ENCODE results near the gene CD164.
"Not testable (repeated sequence)": the region's sequence is repeated elsewhere in the genome, so short reads cannot be mapped to it uniquely, and the experiment has no call there.

Gene CD164

DNA sequence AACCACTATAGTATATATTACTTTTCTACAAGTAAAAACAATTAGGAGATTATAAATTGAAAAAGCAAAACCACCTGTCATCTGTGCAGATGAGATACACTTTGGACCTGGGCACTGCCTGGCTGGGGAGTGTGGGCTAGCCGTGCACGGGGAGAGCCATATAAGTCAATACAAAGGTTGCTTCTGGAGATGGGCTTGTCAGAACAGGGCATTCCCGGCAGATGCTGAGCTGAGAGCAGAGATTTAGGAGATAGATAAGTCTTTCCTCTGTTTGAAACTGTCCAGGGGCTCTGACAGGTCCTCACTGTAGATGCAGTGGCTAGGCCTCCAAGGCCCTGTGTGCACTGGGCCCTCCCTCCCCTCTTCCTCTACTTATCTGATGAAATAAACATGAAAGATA lies 34.5 kb downstream of the CD164 start:
- no peaks in the 10 kb centered on the region for H3K9me3 ChIP-seq (ENCODE audit: control insufficient read depth in 5 of 5, low read length in 5 of 5)
- H3K4me3 ChIP-seq (ENCODE audit: low read depth in 1 of 5, low read length in 5 of 5): no peak overlapping the region
- no peak overlapping the region for H3K27ac ChIP-seq (ENCODE audit: low read depth, low read length)
- H3K4me1 ChIP-seq (ENCODE audit: control insufficient read depth in 5 of 5, insufficient read depth in 5 of 5, low read length in 5 of 5): peaks cover 2 to 46% (median 30%) of the 10 kb centered on the region in 5 donors
- H3K9ac ChIP-seq (ENCODE audit: low read length in 5 of 5): no peak overlapping the region
- H3K36me3 ChIP-seq (ENCODE audit: control insufficient read depth in 5 of 5, insufficient read depth in 5 of 5, low read length in 5 of 5): no peaks in the 10 kb centered on the region
- no peaks in the 10 kb centered on the region for H3K27me3 ChIP-seq (ENCODE audit: control insufficient read depth in 5 of 5, insufficient read depth in 4 of 5, low read length in 5 of 5)

DNA sequence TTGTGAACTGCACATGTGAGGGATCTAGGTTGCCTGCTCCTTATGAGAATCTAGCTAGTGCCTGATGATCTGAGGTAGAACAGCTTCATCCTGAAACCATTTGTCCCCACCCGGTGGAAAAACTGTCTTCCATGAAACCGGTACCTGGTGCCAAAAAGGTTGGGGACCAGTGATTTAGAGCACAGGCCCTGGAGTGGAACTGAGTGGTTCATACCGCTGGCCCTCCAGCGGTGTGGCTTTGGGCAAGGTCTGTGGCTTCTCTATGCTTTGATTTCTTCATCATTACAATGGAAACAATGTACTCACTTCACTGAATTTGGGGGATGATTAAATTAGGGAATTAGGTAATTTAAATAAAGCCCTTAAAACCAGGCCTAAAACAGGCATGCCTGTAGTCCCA lies 36.3 kb downstream of the CD164 start:
- Histone ChIP-seq H3K4me3 (ENCODE audit: low read depth in 1 of 5, low read length in 5 of 5) (no peak overlapping the region), H3K9ac (ENCODE audit: low read length in 5 of 5) (no peak overlapping the region), H3K9me3 (ENCODE audit: control insufficient read depth in 5 of 5, low read length in 5 of 5) (no peaks in the 10 kb centered on the region), H3K27ac (ENCODE audit: low read depth, low read length) (no peak overlapping the region), H3K27me3 (ENCODE audit: control insufficient read depth in 5 of 5, insufficient read depth in 4 of 5, low read length in 5 of 5) (no peaks in the 10 kb centered on the region), H3K4me1 (ENCODE audit: control insufficient read depth in 5 of 5, insufficient read depth in 5 of 5, low read length in 5 of 5) (peaks cover 3 to 40% (median 25%) of the 10 kb centered on the region in 5 donors), H3K36me3 (ENCODE audit: control insufficient read depth in 5 of 5, insufficient read depth in 5 of 5, low read length in 5 of 5) (no peaks in the 10 kb centered on the region)

DNA sequence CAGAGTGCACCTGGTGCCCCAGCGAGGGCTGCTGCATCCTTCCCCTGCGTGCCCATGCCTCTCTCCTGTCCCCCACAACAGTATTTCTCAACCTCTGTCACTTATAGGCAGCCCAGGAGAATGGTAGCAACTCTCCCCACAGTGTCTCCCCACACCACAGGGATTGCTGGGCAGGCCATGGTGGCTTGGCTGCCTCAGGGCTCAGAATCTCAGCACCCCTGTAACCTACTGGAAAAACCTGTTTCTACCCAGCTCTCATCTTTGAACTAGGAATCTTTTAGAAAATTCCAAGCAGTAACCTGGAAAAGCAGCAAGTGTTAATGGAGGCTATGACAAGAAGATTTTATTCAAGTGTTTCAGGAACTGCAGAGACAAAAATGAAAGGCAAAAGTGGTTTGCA lies 38.0 kb downstream of the CD164 start:
- H3K9me3 ChIP-seq (ENCODE audit: control insufficient read depth in 5 of 5, low read length in 5 of 5): no peaks in the 10 kb centered on the region
- no peak overlapping the region for H3K9ac ChIP-seq (ENCODE audit: low read length in 5 of 5)
- peaks cover 4 to 27% (median 15%) of the 10 kb centered on the region in 5 donors for H3K4me1 ChIP-seq (ENCODE audit: control insufficient read depth in 5 of 5, insufficient read depth in 5 of 5, low read length in 5 of 5)
- no peaks in the 10 kb centered on the region for H3K36me3 ChIP-seq (ENCODE audit: control insufficient read depth in 5 of 5, insufficient read depth in 5 of 5, low read length in 5 of 5)
- no peak overlapping the region for H3K4me3 ChIP-seq (ENCODE audit: low read depth in 1 of 5, low read length in 5 of 5)
- H3K27me3 ChIP-seq (ENCODE audit: control insufficient read depth in 5 of 5, insufficient read depth in 4 of 5, low read length in 5 of 5): no peaks in the 10 kb centered on the region
- H3K27ac ChIP-seq (ENCODE audit: low read depth, low read length): no peak overlapping the region

DNA sequence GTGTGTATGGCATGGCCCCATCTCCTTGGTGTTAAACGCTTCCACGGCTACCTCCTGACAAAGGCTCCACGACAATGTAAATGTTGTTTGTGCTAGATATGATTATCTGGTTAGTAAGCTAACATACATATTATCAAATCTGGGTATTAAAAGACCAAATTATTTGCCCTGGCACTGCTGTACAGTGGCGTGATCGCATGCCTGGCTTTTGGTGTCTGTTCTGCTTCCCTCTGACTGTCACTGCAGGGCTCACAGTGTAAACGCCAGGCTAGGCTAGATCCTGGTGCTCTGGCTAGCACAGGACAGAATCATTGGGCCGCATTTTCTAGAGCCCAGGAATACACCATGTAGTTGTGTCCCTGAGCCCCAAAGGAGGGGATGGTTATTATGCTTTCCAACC lies 38.7 kb downstream of the CD164 start:
- Histone ChIP-seq H3K4me1 (ENCODE audit: control insufficient read depth in 5 of 5, insufficient read depth in 5 of 5, low read length in 5 of 5) (peaks cover 4 to 26% (median 13%) of the 10 kb centered on the region in 5 donors), H3K4me3 (ENCODE audit: low read depth in 1 of 5, low read length in 5 of 5) (no peak overlapping the region), H3K9ac (ENCODE audit: low read length in 5 of 5) (no peak overlapping the region), H3K27me3 (ENCODE audit: control insufficient read depth in 5 of 5, insufficient read depth in 4 of 5, low read length in 5 of 5) (no peaks in the 10 kb centered on the region), H3K9me3 (ENCODE audit: control insufficient read depth in 5 of 5, low read length in 5 of 5) (no peaks in the 10 kb centered on the region), H3K36me3 (ENCODE audit: control insufficient read depth in 5 of 5, insufficient read depth in 5 of 5, low read length in 5 of 5) (no peaks in the 10 kb centered on the region), H3K27ac (ENCODE audit: low read depth, low read length) (no peak overlapping the region)

- Histone ChIP-seq H3K36me3 (ENCODE audit: control insufficient read depth in 5 of 5, insufficient read depth in 5 of 5, low read length in 5 of 5) (no peaks in the 10 kb centered on the region), H3K9ac (ENCODE audit: low read length in 5 of 5) (no peak overlapping the region), H3K4me3 (ENCODE audit: low read depth in 1 of 5, low read length in 5 of 5) (no peak overlapping the region), H3K4me1 (ENCODE audit: control insufficient read depth in 5 of 5, insufficient read depth in 5 of 5, low read length in 5 of 5) (peaks cover 4 to 26% (median 12%) of the 10 kb centered on the region in 5 donors), H3K27me3 (ENCODE audit: control insufficient read depth in 5 of 5, insufficient read depth in 4 of 5, low read length in 5 of 5) (no peaks in the 10 kb centered on the region), H3K27ac (ENCODE audit: low read depth, low read length) (no peak overlapping the region), H3K9me3 (ENCODE audit: control insufficient read depth in 5 of 5, low read length in 5 of 5) (no peaks in the 10 kb centered on the region)
These were observed 39.4 kb downstream of the CD164 start for GRCh38 chr6:109342911-109343310.

DNA sequence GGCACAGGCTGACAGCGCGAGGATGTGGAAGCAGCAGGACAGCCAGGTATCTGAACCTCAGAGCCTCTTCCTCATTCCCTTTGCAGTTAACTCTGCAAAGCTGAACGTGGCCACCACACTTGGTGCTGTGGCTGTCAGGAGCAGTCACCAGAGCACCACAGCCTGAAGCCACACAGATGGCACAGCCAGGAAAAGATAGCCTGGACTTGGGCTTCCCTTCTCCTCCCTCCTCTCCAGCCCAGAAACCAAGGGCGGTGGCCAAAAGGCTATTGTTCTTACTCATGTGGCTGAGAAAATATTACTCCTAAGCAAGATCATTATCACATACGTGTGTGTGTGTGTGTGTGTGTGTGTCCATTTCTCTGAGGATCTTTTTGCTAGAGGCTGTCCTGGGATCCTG lies 39.8 kb downstream of the CD164 start:
- Histone ChIP-seq H3K9ac (ENCODE audit: low read length in 5 of 5) (no peak overlapping the region), H3K4me1 (ENCODE audit: control insufficient read depth in 5 of 5, insufficient read depth in 5 of 5, low read length in 5 of 5) (peaks cover 4 to 23% (median 12%) of the 10 kb centered on the region in 5 donors), H3K4me3 (ENCODE audit: low read depth in 1 of 5, low read length in 5 of 5) (no peak overlapping the region), H3K36me3 (ENCODE audit: control insufficient read depth in 5 of 5, insufficient read depth in 5 of 5, low read length in 5 of 5) (no peaks in the 10 kb centered on the region), H3K27ac (ENCODE audit: low read depth, low read length) (no peak overlapping the region), H3K9me3 (ENCODE audit: control insufficient read depth in 5 of 5, low read length in 5 of 5) (no peaks in the 10 kb centered on the region), H3K27me3 (ENCODE audit: control insufficient read depth in 5 of 5, insufficient read depth in 4 of 5, low read length in 5 of 5) (no peaks in the 10 kb centered on the region)

- Histone ChIP-seq H3K4me1 (ENCODE audit: control insufficient read depth in 5 of 5, insufficient read depth in 5 of 5, low read length in 5 of 5) (peaks cover 4 to 28% (median 26%) of the 10 kb centered on the region in 5 donors), H3K27me3 (ENCODE audit: control insufficient read depth in 5 of 5, insufficient read depth in 4 of 5, low read length in 5 of 5) (no peaks in the 10 kb centered on the region), H3K36me3 (ENCODE audit: control insufficient read depth in 5 of 5, insufficient read depth in 5 of 5, low read length in 5 of 5) (no peaks in the 10 kb centered on the region), H3K27ac (ENCODE audit: low read depth, low read length) (no peak overlapping the region), H3K4me3 (ENCODE audit: low read depth in 1 of 5, low read length in 5 of 5) (no peak overlapping the region), H3K9me3 (ENCODE audit: control insufficient read depth in 5 of 5, low read length in 5 of 5) (no peaks in the 10 kb centered on the region), H3K9ac (ENCODE audit: low read length in 5 of 5) (no peak overlapping the region)
These were observed 41.5 kb downstream of the CD164 start for GRCh38 chr6:109340811-109341210.

- no peaks in the 10 kb centered on the region for H3K27me3 ChIP-seq (ENCODE audit: control insufficient read depth in 5 of 5, insufficient read depth in 4 of 5, low read length in 5 of 5)
- no peak overlapping the region for H3K27ac ChIP-seq (ENCODE audit: low read depth, low read length)
- no peaks in the 10 kb centered on the region for H3K36me3 ChIP-seq (ENCODE audit: control insufficient read depth in 5 of 5, insufficient read depth in 5 of 5, low read length in 5 of 5)
- H3K4me3 ChIP-seq (ENCODE audit: low read depth in 1 of 5, low read length in 5 of 5): no peak overlapping the region
- no peaks in the 10 kb centered on the region for H3K9me3 ChIP-seq (ENCODE audit: control insufficient read depth in 5 of 5, low read length in 5 of 5)
- H3K4me1 ChIP-seq (ENCODE audit: control insufficient read depth in 5 of 5, insufficient read depth in 5 of 5, low read length in 5 of 5): peaks cover 4 to 28% (median 26%) of the 10 kb centered on the region in 5 donors
- no peak overlapping the region for H3K9ac ChIP-seq (ENCODE audit: low read length in 5 of 5)
These were observed 42.2 kb downstream of the CD164 start for GRCh38 chr6:109339906-109340678.

DNA sequence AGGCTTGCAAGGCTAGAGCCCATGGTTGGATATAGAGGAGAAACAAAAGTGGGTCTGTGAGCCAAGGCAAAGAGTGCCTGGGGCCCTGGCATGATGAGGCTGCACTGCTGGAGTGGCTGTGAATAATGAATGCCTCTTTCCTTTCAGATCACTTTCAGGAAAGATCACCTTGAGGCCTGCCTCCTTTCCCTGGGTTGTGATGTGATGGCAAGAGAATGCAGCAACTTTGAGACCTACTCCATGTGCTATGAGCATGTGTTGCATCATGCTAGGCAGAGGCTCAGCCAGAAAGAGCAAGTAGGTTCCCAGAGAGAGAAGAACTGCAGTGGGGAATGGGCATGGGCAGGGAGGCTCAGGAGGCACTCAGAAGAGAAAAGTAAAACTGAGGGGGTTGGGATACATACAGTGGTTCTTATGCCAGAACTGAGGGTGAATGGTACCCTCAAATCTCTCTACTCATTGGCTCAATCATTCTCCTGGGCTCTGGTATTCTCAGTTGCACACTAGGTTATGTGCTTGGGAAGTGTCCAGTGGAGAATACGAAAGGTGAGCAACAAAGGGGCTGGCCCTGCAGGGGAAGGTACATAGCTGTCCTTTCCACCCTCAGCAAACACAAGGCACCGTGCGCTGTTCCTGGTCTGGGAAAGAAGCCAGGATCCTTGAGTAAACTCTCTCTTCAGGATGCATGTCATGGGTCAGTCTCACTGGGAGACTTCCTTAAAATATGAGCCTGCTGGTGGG lies 45.9 kb downstream of the CD164 start:
- no peaks in the 10 kb centered on the region for H3K27me3 ChIP-seq (ENCODE audit: control insufficient read depth in 5 of 5, insufficient read depth in 4 of 5, low read length in 5 of 5)
- no peaks in the 10 kb centered on the region for H3K9me3 ChIP-seq (ENCODE audit: control insufficient read depth in 5 of 5, low read length in 5 of 5)
- no peak overlapping the region for H3K9ac ChIP-seq (ENCODE audit: low read length in 5 of 5)
- no peaks in the 10 kb centered on the region for H3K36me3 ChIP-seq (ENCODE audit: control insufficient read depth in 5 of 5, insufficient read depth in 5 of 5, low read length in 5 of 5)
- peak overlapping the region in 1 of 5 donors; percentile 23 for H3K4me3 ChIP-seq (ENCODE audit: low read depth in 1 of 5, low read length in 5 of 5)
- H3K4me1 ChIP-seq (ENCODE audit: control insufficient read depth in 5 of 5, insufficient read depth in 5 of 5, low read length in 5 of 5): peaks cover 4 to 27% (median 25%) of the 10 kb centered on the region in 5 donors
- H3K27ac ChIP-seq (ENCODE audit: low read depth, low read length): no peak overlapping the region

DNA sequence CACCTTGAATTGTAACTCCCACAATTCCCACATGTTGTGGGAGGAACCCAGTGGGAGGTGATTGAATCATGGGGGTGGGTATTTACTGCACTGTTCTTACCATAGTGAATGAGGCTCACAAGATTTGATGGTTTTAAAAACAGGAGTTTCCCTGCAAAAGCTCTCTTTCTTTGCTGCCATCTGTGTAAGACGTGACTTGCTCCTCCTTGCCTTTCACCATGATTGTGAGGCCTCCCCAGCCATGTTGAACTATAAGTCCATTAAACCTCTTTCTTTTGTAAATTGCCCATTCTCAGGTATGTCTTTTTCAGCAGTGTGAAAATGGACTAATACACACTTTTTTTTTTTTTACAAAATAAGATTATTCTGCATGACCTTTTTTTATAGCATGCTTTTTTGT lies 48.4 kb downstream of the CD164 start:
- not testable (repeated sequence) for H3K36me3 ChIP-seq (ENCODE audit: control insufficient read depth in 5 of 5, insufficient read depth in 5 of 5, low read length in 5 of 5); H3K27me3 ChIP-seq (ENCODE audit: control insufficient read depth in 5 of 5, insufficient read depth in 4 of 5, low read length in 5 of 5); H3K9me3 ChIP-seq (ENCODE audit: control insufficient read depth in 5 of 5, low read length in 5 of 5); H3K27ac ChIP-seq (ENCODE audit: low read depth, low read length); H3K4me3 ChIP-seq (ENCODE audit: low read depth in 1 of 5, low read length in 5 of 5); H3K9ac ChIP-seq (ENCODE audit: low read length in 5 of 5)
- peaks cover 0 to 19% (median 17%) of the 10 kb centered on the region in 5 donors for H3K4me1 ChIP-seq (ENCODE audit: control insufficient read depth in 5 of 5, insufficient read depth in 5 of 5, low read length in 5 of 5)
